Putamen (tissue), 1 donor: Measurements from ENCODE around the gene TM6SF1.
"Not testable (repeated sequence)": the region's sequence is repeated elsewhere in the genome, so short reads cannot be mapped to it uniquely, and the experiment has no call there.

Source experiments
- DNase-seq: peaks from one replicate; pipeline ENCODE4 v3.0.0-alpha.2; 2016; ENCODE audit warnings: low spot score

The TM6SF1 gene

GRCh38 chr15:83115831-83116565 lies 8.6 kb downstream of the TM6SF1 start:
- DNase-seq = no peak

- no peak for DNase-seq
Measured at GRCh38 chr15:83118291-83118827, 10.9 kb downstream of the TM6SF1 start.

- no peak for DNase-seq
Measured at GRCh38 chr15:83118968-83119367, 11.5 kb downstream of the TM6SF1 start.

- no peak for DNase-seq
Measured at GRCh38 chr15:83119968-83120581, 12.6 kb downstream of the TM6SF1 start.

DNA sequence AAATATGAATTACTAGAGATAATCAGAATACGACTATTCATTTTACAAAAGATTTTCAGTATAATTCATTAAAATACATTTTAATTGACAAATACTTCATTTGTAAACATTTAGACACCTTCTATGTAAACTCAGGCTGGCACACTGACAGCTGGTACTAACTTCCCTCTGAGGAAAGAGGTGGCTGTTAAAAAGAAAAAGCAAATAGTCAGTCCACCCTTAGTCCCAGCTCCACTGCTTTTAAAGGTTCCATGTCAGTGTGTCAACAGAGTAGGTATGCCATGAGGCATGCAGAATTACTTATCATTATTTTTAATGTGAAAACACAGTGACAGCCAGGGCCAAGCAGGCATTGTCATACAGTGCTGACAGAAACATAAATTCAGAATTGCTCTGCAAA lies 16.1 kb downstream of the TM6SF1 start:
- no peak for DNase-seq

DNA sequence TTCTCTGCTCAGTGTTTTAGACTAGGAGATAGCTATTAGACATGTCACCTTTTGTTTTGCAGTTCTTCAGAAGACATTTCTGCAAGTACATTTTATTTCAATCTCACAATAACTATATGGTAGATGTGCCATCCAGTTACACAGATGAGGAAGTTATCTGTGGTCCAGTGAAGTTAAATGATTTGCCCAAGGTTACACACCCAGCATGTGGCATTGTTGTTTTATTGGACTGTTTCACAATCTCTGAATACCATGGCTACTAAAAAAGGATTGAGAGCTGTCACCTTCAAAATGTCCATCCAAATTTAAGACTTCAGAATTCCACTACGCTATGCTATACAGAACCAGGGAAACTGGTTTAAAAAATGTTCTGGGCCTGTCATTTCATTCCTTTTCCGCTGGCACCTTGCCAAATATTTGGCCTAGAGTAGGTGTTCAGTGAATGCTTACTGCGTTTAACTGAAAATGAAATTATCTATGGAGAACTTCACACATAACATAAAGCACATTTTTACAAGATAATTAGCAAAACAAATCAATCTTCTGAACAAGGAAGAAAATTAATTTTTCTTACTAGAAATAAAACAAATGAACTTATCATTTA lies 20.2 kb downstream of the TM6SF1 start:
- DNase-seq = no peak

DNA sequence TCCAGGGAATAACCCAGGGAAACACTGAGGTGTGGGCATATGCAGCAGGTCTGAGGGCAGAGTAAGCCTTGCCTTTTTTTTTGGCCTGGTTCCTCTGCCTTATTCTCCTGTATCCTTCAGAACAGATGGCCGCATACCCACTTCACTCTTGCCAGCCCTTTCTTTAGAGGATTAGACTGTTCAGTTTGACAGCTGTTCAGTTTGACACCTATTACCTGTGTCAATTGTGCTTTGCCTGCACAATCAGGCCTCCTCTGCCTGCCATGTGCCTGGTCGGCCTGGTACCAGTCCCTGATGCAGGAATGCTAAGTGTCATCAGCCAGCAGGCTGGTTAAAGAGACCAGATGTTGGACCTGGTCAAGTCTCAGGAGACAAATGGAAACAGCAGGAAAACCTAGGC lies 22.3 kb downstream of the TM6SF1 start:
- no peak for DNase-seq

- DNase-seq = no peak
Measured at GRCh38 chr15:83132861-83133523, 25.5 kb downstream of the TM6SF1 start.

- not testable (repeated sequence) for DNase-seq
Measured at GRCh38 chr15:83142151-83142550, 34.7 kb downstream of the TM6SF1 start.

- DNase-seq = no peak
Measured at GRCh38 chr15:83144771-83145170, 37.3 kb downstream of the TM6SF1 start.

- DNase-seq = no peak
Measured at GRCh38 chr15:83153288-83153687, 45.8 kb downstream of the TM6SF1 start.

DNA sequence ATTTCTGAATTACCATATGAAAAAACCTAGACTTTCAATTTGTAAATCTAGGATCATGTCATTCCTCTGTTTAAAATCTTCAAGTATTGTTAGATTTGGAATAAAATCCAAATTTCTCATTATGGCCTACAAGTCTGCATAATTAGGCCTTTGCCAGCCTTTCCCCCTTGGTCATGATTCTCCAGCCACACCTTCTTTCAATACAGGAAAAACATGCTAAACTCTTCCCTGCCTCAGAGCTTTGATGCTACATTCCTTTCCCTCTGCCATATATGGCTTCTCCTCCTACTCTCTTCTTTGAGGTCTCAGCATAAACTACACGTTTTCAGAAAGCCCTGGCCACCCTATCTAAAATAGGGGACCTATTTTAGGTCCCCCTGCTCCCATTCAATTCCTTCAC lies 48.5 kb downstream of the TM6SF1 start:
- no peak for DNase-seq

GRCh38 chr15:83158393-83158792 lies 50.9 kb downstream of the TM6SF1 start:
- no peak for DNase-seq

DNA sequence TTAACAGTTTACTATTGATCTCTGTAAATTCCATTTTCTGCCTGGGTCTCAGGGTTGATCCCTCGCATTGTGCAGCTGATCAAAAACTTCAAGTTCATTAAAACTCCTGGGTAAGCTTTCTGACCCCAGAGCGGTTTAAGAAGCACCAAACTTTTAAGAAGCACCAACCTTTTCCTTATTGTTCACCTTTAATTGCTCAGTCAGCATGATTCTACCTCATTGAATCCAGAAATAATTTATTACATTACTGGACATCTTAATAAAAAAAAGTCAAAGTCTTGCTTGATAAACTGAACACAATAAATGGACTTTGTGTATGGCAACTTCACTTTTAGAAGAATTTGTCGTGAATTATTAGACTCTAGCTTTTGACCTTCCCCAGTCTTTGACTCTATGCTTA lies 53.3 kb downstream of the TM6SF1 start:
- no peak for DNase-seq

- no peak for DNase-seq
Measured at GRCh38 chr15:83163032-83163431, 55.6 kb downstream of the TM6SF1 start.

- no peak for DNase-seq
Measured at GRCh38 chr15:83164111-83164770, 56.8 kb downstream of the TM6SF1 start.

DNA sequence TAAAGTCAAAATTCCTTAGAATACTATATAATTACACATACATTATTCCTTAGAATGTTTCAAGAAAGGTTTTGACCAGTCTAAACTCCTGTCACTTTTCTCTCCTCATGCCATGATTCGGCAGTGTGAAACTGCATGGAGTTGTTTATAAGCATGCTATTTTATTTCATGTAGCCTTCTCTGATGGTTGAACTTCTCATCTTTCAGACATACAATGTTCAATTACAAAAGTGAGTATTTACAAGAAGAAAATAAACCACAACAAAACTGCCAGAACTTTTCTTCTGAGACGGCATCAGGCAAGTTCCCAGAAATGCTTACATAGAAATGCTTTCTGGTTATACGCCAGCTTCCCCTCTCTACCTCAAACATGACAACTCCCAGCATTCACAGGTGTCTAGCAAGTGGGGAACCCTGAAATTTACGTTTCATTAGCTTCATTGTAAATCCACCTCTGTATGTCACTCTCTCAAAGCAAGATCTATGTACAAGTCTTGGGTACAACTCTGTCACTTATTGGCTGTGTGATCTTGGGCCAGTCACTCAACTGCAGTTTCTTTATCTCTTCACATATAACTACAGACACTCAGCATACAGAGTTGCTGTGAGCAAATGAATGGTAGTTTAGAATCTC lies 57.4 kb downstream of the TM6SF1 start:
- DNase-seq = no peak

GRCh38 chr15:83166218-83166617 lies 58.8 kb downstream of the TM6SF1 start:
- DNase-seq = no peak

DNA sequence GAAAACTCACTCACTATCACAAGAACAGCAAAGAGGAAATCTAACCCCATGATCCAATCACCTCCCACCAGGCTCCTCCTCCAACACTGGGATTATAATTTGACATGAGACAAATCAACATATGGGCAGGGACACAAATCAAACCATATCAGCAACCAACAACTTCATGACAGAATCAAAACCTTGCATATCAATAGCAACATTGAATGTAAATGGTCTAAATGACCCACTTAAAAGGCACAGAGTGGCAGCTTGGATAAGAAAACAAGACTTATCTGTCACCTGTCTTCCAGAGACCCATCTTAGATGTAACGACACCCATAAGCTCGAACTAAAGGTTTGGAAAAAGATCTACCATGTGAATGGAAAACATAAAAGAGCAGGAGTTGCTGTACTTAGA lies 59.4 kb downstream of the TM6SF1 start:
- no peak for DNase-seq

GRCh38 chr15:83169576-83169975 lies 62.1 kb downstream of the TM6SF1 start:
- not testable (repeated sequence) for DNase-seq

DNA sequence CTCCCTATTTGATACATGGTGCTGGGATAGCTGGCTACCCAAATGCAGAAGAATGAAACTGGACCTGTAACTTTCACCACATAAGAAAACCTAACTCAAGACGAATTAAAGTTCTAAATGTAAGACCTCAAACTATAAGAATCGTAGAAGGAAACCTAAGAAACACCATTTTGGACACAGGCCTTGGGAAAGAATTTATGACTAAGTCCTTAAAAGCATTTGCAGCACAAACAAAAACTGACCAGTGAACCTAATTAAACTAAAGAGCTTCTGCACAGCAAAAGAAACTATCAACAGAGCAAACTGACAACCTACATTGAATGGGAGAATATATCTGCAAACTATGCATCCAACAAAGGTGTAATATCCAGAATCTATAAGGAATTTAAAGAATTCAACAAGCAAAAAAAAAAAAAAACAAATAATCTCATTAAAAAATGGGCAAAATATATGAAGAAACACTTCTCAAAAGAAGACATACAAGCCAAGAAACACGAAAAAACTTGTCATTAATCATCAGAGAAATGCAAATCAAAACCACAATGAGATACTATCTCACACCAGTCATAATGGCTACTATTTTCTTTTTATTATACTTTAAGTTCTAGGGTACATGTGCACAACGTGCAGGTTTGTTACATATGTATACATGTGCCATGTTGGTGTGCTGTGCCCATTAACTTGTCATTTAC lies 63.2 kb downstream of the TM6SF1 start:
- no peak for DNase-seq
